Fibroblast of lung (primary cell): ENCODE data around the gene FILIP1L.

Source experiments
- EZH2 ChIP-seq: IDR thresholded peaks from 2 replicates; pipeline ENCODE4 v1.5.1; 2012; ENCODE audit warnings: low read length, control low read depth, mild to moderate bottlenecking; ENCODE audit errors: missing control alignments
- TF ChIP-seq, protein P1 (sequence below), 2 donors: IDR thresholded peaks in 1 of 2; conservative IDR thresholded peaks in 1 of 2; 1 replicate in 1 of 2; 2 replicates in 1 of 2; pipeline ENCODE4 v1.5.1; 2011 to 2012; ENCODE audit warnings: low read length in 2 of 2, control low read depth in 1 of 2, inconsistent platforms in 1 of 2, low read depth in 1 of 2, mild to moderate bottlenecking in 1 of 2

DNA sequence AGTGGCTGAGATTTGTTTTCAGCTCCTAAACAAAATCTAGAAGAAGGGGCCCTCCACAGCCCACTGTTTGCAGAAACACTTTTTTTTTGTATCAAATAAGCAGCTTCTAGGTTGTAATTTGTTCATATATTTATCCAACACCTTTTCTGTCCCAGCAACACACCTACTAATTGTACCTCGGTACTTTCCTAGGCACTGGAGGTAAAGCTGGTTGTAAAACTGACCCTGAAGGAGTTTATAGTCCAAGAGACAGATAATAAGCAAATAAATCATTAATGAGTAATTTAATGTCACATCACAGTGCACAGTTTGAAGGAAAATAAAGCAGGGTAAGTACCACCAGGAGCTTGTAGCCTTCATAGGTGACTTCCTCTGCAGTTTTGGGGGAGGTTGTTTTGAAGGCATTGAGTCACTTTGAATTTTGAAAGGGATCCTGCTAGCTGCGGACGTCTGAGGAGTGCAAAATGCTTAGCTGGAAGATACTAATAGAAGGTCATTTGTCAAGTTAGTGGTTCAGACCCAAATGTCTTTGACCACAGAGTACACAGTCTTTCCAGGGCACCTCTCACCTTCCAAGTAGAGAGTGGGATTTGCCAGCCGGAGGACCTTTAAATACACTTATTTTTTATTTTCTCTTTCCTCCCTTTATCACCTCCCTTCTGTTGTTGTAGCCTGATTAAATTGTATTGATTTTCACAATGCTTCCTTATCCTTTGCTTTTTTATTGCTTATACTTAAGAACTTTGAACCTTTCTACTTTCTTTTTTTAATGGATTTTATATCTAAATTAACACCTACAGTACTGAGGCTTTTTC lies 242.9 kb downstream of the FILIP1L start:
- TF ChIP-seq, protein P1, sequence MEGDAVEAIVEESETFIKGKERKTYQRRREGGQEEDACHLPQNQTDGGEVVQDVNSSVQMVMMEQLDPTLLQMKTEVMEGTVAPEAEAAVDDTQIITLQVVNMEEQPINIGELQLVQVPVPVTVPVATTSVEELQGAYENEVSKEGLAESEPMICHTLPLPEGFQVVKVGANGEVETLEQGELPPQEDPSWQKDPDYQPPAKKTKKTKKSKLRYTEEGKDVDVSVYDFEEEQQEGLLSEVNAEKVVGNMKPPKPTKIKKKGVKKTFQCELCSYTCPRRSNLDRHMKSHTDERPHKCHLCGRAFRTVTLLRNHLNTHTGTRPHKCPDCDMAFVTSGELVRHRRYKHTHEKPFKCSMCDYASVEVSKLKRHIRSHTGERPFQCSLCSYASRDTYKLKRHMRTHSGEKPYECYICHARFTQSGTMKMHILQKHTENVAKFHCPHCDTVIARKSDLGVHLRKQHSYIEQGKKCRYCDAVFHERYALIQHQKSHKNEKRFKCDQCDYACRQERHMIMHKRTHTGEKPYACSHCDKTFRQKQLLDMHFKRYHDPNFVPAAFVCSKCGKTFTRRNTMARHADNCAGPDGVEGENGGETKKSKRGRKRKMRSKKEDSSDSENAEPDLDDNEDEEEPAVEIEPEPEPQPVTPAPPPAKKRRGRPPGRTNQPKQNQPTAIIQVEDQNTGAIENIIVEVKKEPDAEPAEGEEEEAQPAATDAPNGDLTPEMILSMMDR (conservative IDR thresholded peaks at IDR 0.05 in 1 of 2, IDR thresholded peaks at IDR 0.05 in 1 of 2; ENCODE audit: low read depth in 1 of 2, low read length in 2 of 2) = no peak
- TF ChIP-seq EZH2 = no peak
